HCT116 (cell line): Measurements from ENCODE around the gene RET.
"Not testable (repeated sequence)": the region's sequence is repeated elsewhere in the genome, so short reads cannot be mapped to it uniquely, and the experiment has no call there.

Source experiments
- EGR1 ChIP-seq: IDR thresholded peaks from 2 replicates; pipeline ENCODE4 v1.6.1; 2012; ENCODE audit warnings: low read depth
- EZH2phosphoT487 ChIP-seq: fragments of 200-600 bp; IDR thresholded peaks from 2 replicates; pipeline ENCODE4 v1.6.1; 2018; ENCODE audit warnings: antibody characterized with exemption, borderline replicate concordance
- JUND ChIP-seq: IDR thresholded peaks from 2 replicates; pipeline ENCODE4 v1.6.1; 2012
- POLR2A ChIP-seq: IDR thresholded peaks from 2 replicates; pipeline ENCODE4 v1.7.0; 2011; ENCODE audit warnings: borderline replicate concordance; ENCODE audit not compliant: insufficient read depth, insufficient read length; ENCODE audit errors: extremely low read depth
- POLR2AphosphoS5 ChIP-seq: IDR thresholded peaks from 2 replicates; pipeline ENCODE4 v1.6.1; 2011; ENCODE audit warnings: mild to moderate bottlenecking, low read depth, low read length, moderate library complexity
- SIN3A ChIP-seq: IDR thresholded peaks from 2 replicates; pipeline ENCODE4 v1.6.1; 2012; ENCODE audit warnings: low read depth
- SP1 ChIP-seq: IDR thresholded peaks from 2 replicates; pipeline ENCODE4 v1.6.1; 2012; ENCODE audit warnings: low read depth
- YY1 ChIP-seq: IDR thresholded peaks from 2 replicates; pipeline ENCODE4 v1.6.1; 2011; ENCODE audit warnings: low read length, low read depth, moderate library complexity, mild to moderate bottlenecking; ENCODE audit not compliant: insufficient replicate concordance; ENCODE audit errors: extremely low read depth
- TF ChIP-seq, protein P1 (sequence below), 3 experiments: fragments of 200-600 bp in 1 of 3; sonication (generic) in 1 of 3; IDR thresholded peaks in 2 of 3; conservative IDR thresholded peaks in 1 of 3; 2 replicates each; pipeline ENCODE4 v1.5.1; 2012 to 2017; ENCODE audit warnings: low read depth in 2 of 3, low read length in 2 of 3, antibody characterized with exemption in 1 of 3, borderline replicate concordance in 1 of 3, control low read depth in 1 of 3, mild to moderate bottlenecking in 1 of 3, mixed read lengths in 1 of 3, mixed run types in 1 of 3, moderate library complexity in 1 of 3; ENCODE audit not compliant: insufficient read depth in 1 of 3
- TF ChIP-seq, protein P2 (sequence below): IDR thresholded peaks from 2 replicates; pipeline ENCODE4 v1.6.1; 2012; ENCODE audit warnings: low read depth

DNA sequence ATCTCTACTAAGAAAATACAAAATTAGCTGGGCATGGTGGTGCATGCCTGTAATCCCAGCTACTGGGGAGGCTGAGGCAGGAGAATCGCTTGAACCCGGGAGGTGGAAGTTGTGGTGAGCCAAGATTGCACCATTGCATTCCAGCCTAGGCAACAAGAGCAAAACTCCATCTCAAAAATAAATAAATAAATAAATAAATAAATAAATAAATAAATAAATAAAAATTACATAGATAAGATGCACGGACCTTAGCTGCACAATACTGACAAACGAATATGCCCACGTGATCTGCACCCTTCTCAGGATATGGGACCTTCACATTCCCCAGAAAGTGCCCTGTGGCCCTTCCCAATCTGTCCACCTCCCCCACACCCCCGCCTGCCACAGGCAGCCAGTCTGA, 22.5 kb downstream of the RET start:
- TF ChIP-seq, protein P1, sequence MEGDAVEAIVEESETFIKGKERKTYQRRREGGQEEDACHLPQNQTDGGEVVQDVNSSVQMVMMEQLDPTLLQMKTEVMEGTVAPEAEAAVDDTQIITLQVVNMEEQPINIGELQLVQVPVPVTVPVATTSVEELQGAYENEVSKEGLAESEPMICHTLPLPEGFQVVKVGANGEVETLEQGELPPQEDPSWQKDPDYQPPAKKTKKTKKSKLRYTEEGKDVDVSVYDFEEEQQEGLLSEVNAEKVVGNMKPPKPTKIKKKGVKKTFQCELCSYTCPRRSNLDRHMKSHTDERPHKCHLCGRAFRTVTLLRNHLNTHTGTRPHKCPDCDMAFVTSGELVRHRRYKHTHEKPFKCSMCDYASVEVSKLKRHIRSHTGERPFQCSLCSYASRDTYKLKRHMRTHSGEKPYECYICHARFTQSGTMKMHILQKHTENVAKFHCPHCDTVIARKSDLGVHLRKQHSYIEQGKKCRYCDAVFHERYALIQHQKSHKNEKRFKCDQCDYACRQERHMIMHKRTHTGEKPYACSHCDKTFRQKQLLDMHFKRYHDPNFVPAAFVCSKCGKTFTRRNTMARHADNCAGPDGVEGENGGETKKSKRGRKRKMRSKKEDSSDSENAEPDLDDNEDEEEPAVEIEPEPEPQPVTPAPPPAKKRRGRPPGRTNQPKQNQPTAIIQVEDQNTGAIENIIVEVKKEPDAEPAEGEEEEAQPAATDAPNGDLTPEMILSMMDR (IDR thresholded peaks at IDR 0.05 in 2 of 3, conservative IDR thresholded peaks at IDR 0.05 in 1 of 3; ENCODE audit: borderline replicate concordance in 1 of 3, insufficient read depth in 1 of 3, low read depth in 2 of 3, low read length in 2 of 3): not testable (repeated sequence)
- TF ChIP-seq EZH2phosphoT487, JUND, YY1, POLR2AphosphoS5, EGR1, SP1, POLR2A, SIN3A: not testable (repeated sequence)
- TF ChIP-seq, protein P2, sequence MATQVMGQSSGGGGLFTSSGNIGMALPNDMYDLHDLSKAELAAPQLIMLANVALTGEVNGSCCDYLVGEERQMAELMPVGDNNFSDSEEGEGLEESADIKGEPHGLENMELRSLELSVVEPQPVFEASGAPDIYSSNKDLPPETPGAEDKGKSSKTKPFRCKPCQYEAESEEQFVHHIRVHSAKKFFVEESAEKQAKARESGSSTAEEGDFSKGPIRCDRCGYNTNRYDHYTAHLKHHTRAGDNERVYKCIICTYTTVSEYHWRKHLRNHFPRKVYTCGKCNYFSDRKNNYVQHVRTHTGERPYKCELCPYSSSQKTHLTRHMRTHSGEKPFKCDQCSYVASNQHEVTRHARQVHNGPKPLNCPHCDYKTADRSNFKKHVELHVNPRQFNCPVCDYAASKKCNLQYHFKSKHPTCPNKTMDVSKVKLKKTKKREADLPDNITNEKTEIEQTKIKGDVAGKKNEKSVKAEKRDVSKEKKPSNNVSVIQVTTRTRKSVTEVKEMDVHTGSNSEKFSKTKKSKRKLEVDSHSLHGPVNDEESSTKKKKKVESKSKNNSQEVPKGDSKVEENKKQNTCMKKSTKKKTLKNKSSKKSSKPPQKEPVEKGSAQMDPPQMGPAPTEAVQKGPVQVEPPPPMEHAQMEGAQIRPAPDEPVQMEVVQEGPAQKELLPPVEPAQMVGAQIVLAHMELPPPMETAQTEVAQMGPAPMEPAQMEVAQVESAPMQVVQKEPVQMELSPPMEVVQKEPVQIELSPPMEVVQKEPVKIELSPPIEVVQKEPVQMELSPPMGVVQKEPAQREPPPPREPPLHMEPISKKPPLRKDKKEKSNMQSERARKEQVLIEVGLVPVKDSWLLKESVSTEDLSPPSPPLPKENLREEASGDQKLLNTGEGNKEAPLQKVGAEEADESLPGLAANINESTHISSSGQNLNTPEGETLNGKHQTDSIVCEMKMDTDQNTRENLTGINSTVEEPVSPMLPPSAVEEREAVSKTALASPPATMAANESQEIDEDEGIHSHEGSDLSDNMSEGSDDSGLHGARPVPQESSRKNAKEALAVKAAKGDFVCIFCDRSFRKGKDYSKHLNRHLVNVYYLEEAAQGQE: not testable (repeated sequence)
